H1 (cell line): ENCODE data around the gene SSUH2. TPM values are rescaled to one million over a fixed set of nuclear protein-coding genes. Genes with fewer than 3 reads are reported as not detected.
"Not testable (repeated sequence)": the region's sequence is repeated elsewhere in the genome, so short reads cannot be mapped to it uniquely, and the experiment has no call there.

Experiments
- CTCF ChIA-PET: fragments of 300-600 bp; sonication (Branson Sonifier 250); formaldehyde crosslinking; loops from one replicate; lab custom pipeline; 2021; ENCODE audit not compliant: partially characterized antibody; lab: Charles Lee
- POLR2A ChIA-PET: fragments of 300-600 bp; sonication (Branson Sonifier 250); formaldehyde crosslinking; loops from one replicate; lab custom pipeline; 2021; ENCODE audit warnings: inconsistent platforms; ENCODE audit not compliant: partially characterized antibody; lab: Charles Lee
- DNase-seq, 2 experiments: peaks; one replicate each; pipeline versions ENCODE4 v3.0.0 to v3.0.0-alpha.2; 2010 to 2022; ENCODE audit warnings: low spot score in 2 of 2, low read depth in 1 of 2, mixed read lengths in 1 of 2
- FAIRE-seq: peaks from 2 replicates; lab custom pipeline; 2011; peaks lifted over from hg19 to GRCh38; lab: Jason Lieb, UNC
- H2AFZ ChIP-seq: 2 replicates; pipeline ENCODE4 v1.8.1; 2012; ENCODE audit warnings: low read length, inconsistent platforms
- H2AK5ac ChIP-seq: 2 replicates; pipeline ENCODE4 v1.6.1; 2013; ENCODE audit warnings: low read depth, low read length
- H2BK120ac ChIP-seq: replicated peaks from 2 replicates; pipeline ENCODE3; 2013; ENCODE audit warnings: low read depth, low read length, inconsistent platforms
- H2BK12ac ChIP-seq: 2 replicates; pipeline ENCODE4 v1.6.1; 2013; ENCODE audit warnings: low read depth, low read length
- H2BK15ac ChIP-seq: 2 replicates; pipeline ENCODE4 v1.6.1; 2013; ENCODE audit warnings: low read length
- H2BK20ac ChIP-seq: 2 replicates; pipeline ENCODE4 v1.6.1; 2013; ENCODE audit warnings: low read length
- H2BK5ac ChIP-seq: 2 replicates; pipeline ENCODE4 v1.6.1; 2013; ENCODE audit warnings: low read depth, low read length
- H3K14ac ChIP-seq: 2 replicates; pipeline ENCODE4 v1.6.1; 2013; ENCODE audit warnings: inconsistent platforms; ENCODE audit not compliant: insufficient read length
- H3K18ac ChIP-seq: 2 replicates; pipeline ENCODE4 v1.6.1; 2013; ENCODE audit warnings: low read length; ENCODE audit errors: extremely low read depth
- H3K23ac ChIP-seq: 2 replicates; pipeline ENCODE4 v1.6.1; 2013; ENCODE audit warnings: inconsistent platforms; ENCODE audit not compliant: insufficient read length
- H3K23me2 ChIP-seq: 2 replicates; pipeline ENCODE4 v1.6.1; 2013; ENCODE audit warnings: low read depth, low read length
- H3K27ac ChIP-seq: 2 replicates; pipeline ENCODE4 v1.6.1; 2011; ENCODE audit warnings: low read depth, low read length, inconsistent platforms
- H3K27me3 ChIP-seq, 4 experiments: replicated peaks in 1 of 4; 1 replicate in 1 of 4; 2 replicates in 3 of 4; pipeline versions ENCODE4 v1.6.1 to v1.8.1; 2011 to 2013; ENCODE audit warnings: low read length in 3 of 4, mild to moderate bottlenecking in 3 of 4, inconsistent platforms in 2 of 4, mixed read lengths in 2 of 4, moderate library complexity in 1 of 4; ENCODE audit not compliant: control insufficient read depth in 3 of 4, insufficient read depth in 3 of 4; ENCODE audit errors: extremely low read depth in 1 of 4
- H3K36me3 ChIP-seq, 4 experiments: 2 replicates each; pipeline versions ENCODE4 v1.6.1 to v1.8.1; 2011 to 2013; ENCODE audit warnings: mild to moderate bottlenecking in 4 of 4, low read length in 3 of 4, moderate library complexity in 2 of 4, control low read depth in 1 of 4, inconsistent platforms in 1 of 4; ENCODE audit not compliant: insufficient read depth in 4 of 4, control insufficient read depth in 2 of 4
- H3K4ac ChIP-seq: replicated peaks from 2 replicates; pipeline ENCODE3; 2013; ENCODE audit warnings: low read length, low read depth, mixed read lengths, inconsistent platforms; ENCODE audit not compliant: insufficient read length
- H3K4me1 ChIP-seq, 4 experiments: replicated peaks in 1 of 4; 1 replicate in 1 of 4; 2 replicates in 3 of 4; pipeline versions ENCODE4 v1.6.1 to v1.8.1; 2011 to 2013; ENCODE audit warnings: low read length in 3 of 4, inconsistent platforms in 2 of 4, mixed read lengths in 1 of 4; ENCODE audit not compliant: insufficient read depth in 4 of 4, control insufficient read depth in 3 of 4
- H3K4me2 ChIP-seq, 2 experiments: 2 replicates each; pipeline versions ENCODE4 v1.6.1 to v1.8.1; 2011 to 2013; ENCODE audit warnings: low read depth in 2 of 2, low read length in 2 of 2, control low read depth in 1 of 2, inconsistent platforms in 1 of 2, mild to moderate bottlenecking in 1 of 2; ENCODE audit not compliant: insufficient read depth in 1 of 2
- H3K4me3 ChIP-seq, 4 experiments: fragments of 200-600, 300-600 bp in 1 of 4; sonication (generic), shearing (Covaris generic), sonication (Bioruptor Twin) in 1 of 4; 2 replicates each; pipeline versions ENCODE4 v1.5.1 to v1.8.1; 2011 to 2016; ENCODE audit warnings: low read length in 4 of 4, low read depth in 3 of 4, control low read depth in 2 of 4, inconsistent platforms in 2 of 4, mild to moderate bottlenecking in 2 of 4, mixed read lengths in 1 of 4, moderate library complexity in 1 of 4; ENCODE audit not compliant: insufficient read depth in 2 of 4; ENCODE audit errors: extremely low read depth in 1 of 4
- H3K56ac ChIP-seq: replicated peaks from 2 replicates; pipeline ENCODE3; 2013; ENCODE audit warnings: low read depth, mild to moderate bottlenecking, mixed read lengths, low read length, inconsistent platforms; ENCODE audit not compliant: insufficient read length
- H3K79me1 ChIP-seq: 2 replicates; pipeline ENCODE4 v1.6.1; 2013; ENCODE audit warnings: low read depth, low read length, control low read depth
- H3K79me2 ChIP-seq, 2 experiments: 2 replicates each; pipeline versions ENCODE4 v1.6.1 to v1.8.1; 2012 to 2013; ENCODE audit warnings: low read length in 2 of 2, mild to moderate bottlenecking in 2 of 2, inconsistent platforms in 1 of 2; ENCODE audit not compliant: insufficient read depth in 2 of 2, control insufficient read depth in 1 of 2
- H3K9ac ChIP-seq, 4 experiments: replicated peaks in 1 of 4; 1 replicate in 1 of 4; 2 replicates in 3 of 4; pipeline versions ENCODE4 v1.6.1 to v1.8.1; 2011 to 2013; ENCODE audit warnings: low read depth in 3 of 4, low read length in 3 of 4, control low read depth in 2 of 4, mild to moderate bottlenecking in 2 of 4, moderate library complexity in 2 of 4, inconsistent platforms in 1 of 4; ENCODE audit errors: extremely low read depth in 1 of 4
- H3K9me3 ChIP-seq, 2 experiments: 2 replicates each; pipeline versions ENCODE4 v1.6.1 to v1.8.1; 2012 to 2013; ENCODE audit warnings: mild to moderate bottlenecking in 2 of 2, moderate library complexity in 2 of 2, control low read depth in 1 of 2, inconsistent platforms in 1 of 2, low read depth in 1 of 2, low read length in 1 of 2, mixed read lengths in 1 of 2; ENCODE audit not compliant: insufficient read depth in 2 of 2
- H4K20me1 ChIP-seq, 2 experiments: replicated peaks in 1 of 2; 2 replicates each; pipeline versions ENCODE3 to v1.8.1; 2011 to 2013; ENCODE audit warnings: inconsistent platforms in 2 of 2, low read length in 2 of 2, mild to moderate bottlenecking in 1 of 2; ENCODE audit not compliant: insufficient read depth in 2 of 2, control insufficient read depth in 1 of 2
- H4K5ac ChIP-seq: 2 replicates; pipeline ENCODE4 v1.6.1; 2013; ENCODE audit warnings: low read length, low read depth, mixed read lengths, inconsistent platforms; ENCODE audit not compliant: insufficient read length
- H4K8ac ChIP-seq: 2 replicates; pipeline ENCODE4 v1.8.0; 2013; ENCODE audit warnings: mild to moderate bottlenecking, moderate library complexity, low read length, inconsistent platforms; ENCODE audit not compliant: insufficient read depth; ENCODE audit errors: extremely low read depth
- H4K91ac ChIP-seq: replicated peaks from 2 replicates; pipeline ENCODE3; 2013; ENCODE audit warnings: low read length, mixed read lengths, inconsistent platforms; ENCODE audit not compliant: insufficient read length
- WGBS, 2 experiments: shearing (Covaris generic) in 1 of 2; methylation state at CpG; one replicate each; pipeline versions ENCODE4 v1.1.6 to v1.1.7; 2013 to 2015; ENCODE audit warnings: low lambda C conversion rate in 2 of 2, mixed read lengths in 2 of 2, inconsistent platforms in 1 of 2, low coverage in 1 of 2, missing lambda C conversion rate in 1 of 2; ENCODE audit not compliant: insufficient replicate concordance in 2 of 2, insufficient coverage in 1 of 2, insufficient read length in 1 of 2; ENCODE audit errors: extremely low coverage in 1 of 2, missing lambda C conversion rate in 1 of 2; 5-methylcytosine and 5-hydroxymethylcytosine counted together
- polyA plus RNA-seq, 7 experiments: library from polyadenylated mRNA; depleted of rRNA in 3 of 7; stranded (reverse) in 5 of 7; unstranded in 2 of 7; fragments of >200 nt in 5 of 7; fragments of 200-250 nt in 2 of 7; gene quantifications; 1 replicate in 5 of 7; 2 replicates in 1 of 7; 4 replicates in 1 of 7; pipeline versions ENCODE4 v1.2.1 to v1.2.3, GENCODE V29; 2011 to 2013; ENCODE audit warnings: missing spikeins in 2 of 7, mixed read lengths in 2 of 7
- total RNA-seq: library from RNA; stranded (reverse); fragmentation: NEBNext Ultra II Directional; extraction: Animal tissue kit (Norgen Biotek cat#: 25700); gene quantifications from 2 replicates; pipeline ENCODE4 v1.2.1, GENCODE V29; 2021

SSUH2 gene
- total and polyA plus RNA-seq, 2 of the 8 experiments (the other 6 are each of a cell fraction or from before 2014, with no cell fraction given) = 0.62 to 0.69 TPM

- H3K14ac ChIP-seq, DNase-seq, H2BK20ac ChIP-seq, H2BK5ac ChIP-seq, H2BK12ac ChIP-seq, H3K79me2 ChIP-seq, H4K91ac ChIP-seq, H3K4me3 ChIP-seq, H3K4me2 ChIP-seq, H3K4ac ChIP-seq, H3K36me3 ChIP-seq, H2BK120ac ChIP-seq, H2BK15ac ChIP-seq, H3K23me2 ChIP-seq, H2AFZ ChIP-seq, FAIRE-seq, H3K27ac ChIP-seq, H2AK5ac ChIP-seq, H3K9me3 ChIP-seq, H3K9ac ChIP-seq, H3K79me1 ChIP-seq, H4K8ac ChIP-seq, H3K56ac ChIP-seq, POLR2A ChIA-PET, H4K5ac ChIP-seq, H3K4me1 ChIP-seq, H3K23ac ChIP-seq, H3K18ac ChIP-seq, H3K27me3 ChIP-seq, H4K20me1 ChIP-seq: not testable (repeated sequence)
- CTCF ChIA-PET = interaction anchor here (0.7 kb wide), 1 partner anchor 11 kb away, joined by 4 read pairs; no protein-coding TSS in a partner anchor
- WGBS, 2 experiments = 92% methylated on average over 9 of the region's 9 CpGs; no CpG with 5 or more reads in 1 of the 2 experiments
Observed at GRCh38 chr3:8691295-8691694, 46.7 kb upstream of the SSUH2 start.

GRCh38 chr3:8684992-8685391 is 40.4 kb upstream of the SSUH2 start:
- H2BK120ac ChIP-seq, CTCF ChIA-PET, POLR2A ChIA-PET: not testable (repeated sequence)

More at GRCh38 chr3:8684992-8685391, 40.4 kb upstream of the SSUH2 start:
- not testable (repeated sequence) for H3K36me3 ChIP-seq, DNase-seq, H3K23me2 ChIP-seq, H4K5ac ChIP-seq, H3K9me3 ChIP-seq, H3K9ac ChIP-seq, H2BK15ac ChIP-seq, H3K27me3 ChIP-seq, H2BK5ac ChIP-seq, H3K4ac ChIP-seq, H4K91ac ChIP-seq, H3K14ac ChIP-seq, FAIRE-seq, H2AFZ ChIP-seq, H3K79me2 ChIP-seq, H2BK20ac ChIP-seq, H4K20me1 ChIP-seq, H3K4me1 ChIP-seq, H3K56ac ChIP-seq, H2BK12ac ChIP-seq, H3K23ac ChIP-seq, H3K4me2 ChIP-seq, H4K8ac ChIP-seq, H3K4me3 ChIP-seq, H3K27ac ChIP-seq, H2AK5ac ChIP-seq, H3K18ac ChIP-seq, H3K79me1 ChIP-seq
- 96% methylated on average over 5 of the region's 6 CpGs; no CpG with 5 or more reads in 1 of the 2 experiments for WGBS, 2 experiments
